ENCODE measurements around the gene TNS2.

DNA sequence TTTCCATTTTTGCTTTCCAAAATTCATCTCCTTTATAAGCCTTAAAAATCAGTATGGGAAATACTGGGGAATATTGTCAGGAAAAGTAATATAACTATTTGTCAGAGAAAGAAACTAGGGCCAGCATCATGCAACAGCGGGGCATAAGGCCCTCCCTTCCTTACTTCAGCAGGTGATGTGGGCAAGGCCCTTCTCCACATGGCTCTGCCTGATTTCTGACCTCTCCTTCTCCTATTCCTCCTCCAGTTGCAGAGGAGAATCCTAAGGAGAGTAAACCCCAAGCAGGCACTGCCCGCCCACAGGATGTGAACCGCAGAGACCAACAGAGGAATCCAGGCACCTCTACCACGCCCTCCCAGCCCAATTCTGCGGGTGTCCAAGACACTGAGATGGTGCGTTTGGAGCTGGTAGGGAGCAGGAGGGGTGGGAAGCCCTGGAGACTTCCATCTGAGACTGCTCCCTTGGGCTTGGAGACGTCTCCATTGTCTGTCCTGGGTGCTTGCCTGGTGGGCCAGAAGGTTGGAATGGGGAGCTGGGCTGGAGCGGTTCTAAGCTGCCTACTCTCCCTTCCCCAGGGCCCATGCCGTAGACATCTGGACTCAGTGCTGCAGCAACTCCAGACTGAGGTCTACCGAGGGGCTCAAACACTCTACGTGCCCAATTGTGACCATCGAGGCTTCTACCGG is 50.7 kb downstream of the TNS2 start:
- TF ChIP-seq, protein P1, sequence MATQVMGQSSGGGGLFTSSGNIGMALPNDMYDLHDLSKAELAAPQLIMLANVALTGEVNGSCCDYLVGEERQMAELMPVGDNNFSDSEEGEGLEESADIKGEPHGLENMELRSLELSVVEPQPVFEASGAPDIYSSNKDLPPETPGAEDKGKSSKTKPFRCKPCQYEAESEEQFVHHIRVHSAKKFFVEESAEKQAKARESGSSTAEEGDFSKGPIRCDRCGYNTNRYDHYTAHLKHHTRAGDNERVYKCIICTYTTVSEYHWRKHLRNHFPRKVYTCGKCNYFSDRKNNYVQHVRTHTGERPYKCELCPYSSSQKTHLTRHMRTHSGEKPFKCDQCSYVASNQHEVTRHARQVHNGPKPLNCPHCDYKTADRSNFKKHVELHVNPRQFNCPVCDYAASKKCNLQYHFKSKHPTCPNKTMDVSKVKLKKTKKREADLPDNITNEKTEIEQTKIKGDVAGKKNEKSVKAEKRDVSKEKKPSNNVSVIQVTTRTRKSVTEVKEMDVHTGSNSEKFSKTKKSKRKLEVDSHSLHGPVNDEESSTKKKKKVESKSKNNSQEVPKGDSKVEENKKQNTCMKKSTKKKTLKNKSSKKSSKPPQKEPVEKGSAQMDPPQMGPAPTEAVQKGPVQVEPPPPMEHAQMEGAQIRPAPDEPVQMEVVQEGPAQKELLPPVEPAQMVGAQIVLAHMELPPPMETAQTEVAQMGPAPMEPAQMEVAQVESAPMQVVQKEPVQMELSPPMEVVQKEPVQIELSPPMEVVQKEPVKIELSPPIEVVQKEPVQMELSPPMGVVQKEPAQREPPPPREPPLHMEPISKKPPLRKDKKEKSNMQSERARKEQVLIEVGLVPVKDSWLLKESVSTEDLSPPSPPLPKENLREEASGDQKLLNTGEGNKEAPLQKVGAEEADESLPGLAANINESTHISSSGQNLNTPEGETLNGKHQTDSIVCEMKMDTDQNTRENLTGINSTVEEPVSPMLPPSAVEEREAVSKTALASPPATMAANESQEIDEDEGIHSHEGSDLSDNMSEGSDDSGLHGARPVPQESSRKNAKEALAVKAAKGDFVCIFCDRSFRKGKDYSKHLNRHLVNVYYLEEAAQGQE (IDR thresholded peaks at IDR 0.05; ENCODE audit: low read depth) = no peak
- no peak for TF ChIP-seq RAD21 (IDR thresholded peaks at IDR 0.05; ENCODE audit: low read depth)
- TF ChIP-seq, protein P2, sequence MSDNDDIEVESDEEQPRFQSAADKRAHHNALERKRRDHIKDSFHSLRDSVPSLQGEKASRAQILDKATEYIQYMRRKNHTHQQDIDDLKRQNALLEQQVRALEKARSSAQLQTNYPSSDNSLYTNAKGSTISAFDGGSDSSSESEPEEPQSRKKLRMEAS (IDR thresholded peaks at IDR 0.05) = no peak
- TF ChIP-seq TEAD4 (IDR thresholded peaks at IDR 0.05) = no peak
- no peak for TF ChIP-seq EP300 (IDR thresholded peaks at IDR 0.05; ENCODE audit: borderline replicate concordance)
- no peak for TF ChIP-seq CREB1 (IDR thresholded peaks at IDR 0.05; ENCODE audit: low read depth)
- TF ChIP-seq CEBPB (IDR thresholded peaks at IDR 0.05) = no peak
- TF ChIP-seq TAF1 (IDR thresholded peaks at IDR 0.05; ENCODE audit: low read depth) = no peak
- TF ChIP-seq, protein P3, sequence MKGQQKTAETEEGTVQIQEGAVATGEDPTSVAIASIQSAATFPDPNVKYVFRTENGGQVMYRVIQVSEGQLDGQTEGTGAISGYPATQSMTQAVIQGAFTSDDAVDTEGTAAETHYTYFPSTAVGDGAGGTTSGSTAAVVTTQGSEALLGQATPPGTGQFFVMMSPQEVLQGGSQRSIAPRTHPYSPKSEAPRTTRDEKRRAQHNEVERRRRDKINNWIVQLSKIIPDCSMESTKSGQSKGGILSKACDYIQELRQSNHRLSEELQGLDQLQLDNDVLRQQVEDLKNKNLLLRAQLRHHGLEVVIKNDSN (IDR thresholded peaks at IDR 0.05) = no peak
